Activated T-cell treated with anti-CD3 and anti-CD28 coated beads for 1 hour (primary cell): Measurements from ENCODE around the gene SKI.

Experiments
- DNase-seq: peaks from one replicate; pipeline ENCODE4 v3.0.0-alpha.2; 2020; ENCODE audit warnings: low read depth

SKI gene

DNA sequence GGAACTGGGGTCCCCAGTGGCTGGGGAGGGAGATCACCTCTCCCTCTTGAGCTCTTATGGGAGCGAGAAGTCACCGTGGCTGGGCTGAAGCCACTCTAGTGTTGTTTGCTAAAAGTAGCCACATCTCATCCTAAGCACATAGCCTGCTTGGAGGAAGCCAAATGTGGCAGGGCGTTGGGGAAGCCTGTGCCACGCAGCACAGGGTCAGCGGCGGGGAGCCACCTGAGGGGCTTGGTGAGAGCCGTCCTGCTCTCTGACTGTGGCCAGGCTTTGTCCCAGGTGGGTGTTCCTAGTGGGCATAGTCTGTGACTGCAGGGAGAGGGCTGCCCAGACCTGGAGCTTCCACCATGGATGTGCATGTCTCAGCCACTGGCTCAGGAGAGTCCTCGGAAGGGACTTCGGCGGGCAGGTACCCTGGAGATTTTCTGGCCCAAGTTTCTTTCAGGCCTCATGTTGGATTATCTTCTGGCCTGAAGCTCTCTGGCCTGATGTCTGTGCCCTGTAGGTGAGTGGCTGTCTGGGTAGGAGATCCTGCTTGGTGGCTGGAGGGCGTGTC, 124.3 kb downstream of the SKI start:
- DNase-seq, result no peak

DNA sequence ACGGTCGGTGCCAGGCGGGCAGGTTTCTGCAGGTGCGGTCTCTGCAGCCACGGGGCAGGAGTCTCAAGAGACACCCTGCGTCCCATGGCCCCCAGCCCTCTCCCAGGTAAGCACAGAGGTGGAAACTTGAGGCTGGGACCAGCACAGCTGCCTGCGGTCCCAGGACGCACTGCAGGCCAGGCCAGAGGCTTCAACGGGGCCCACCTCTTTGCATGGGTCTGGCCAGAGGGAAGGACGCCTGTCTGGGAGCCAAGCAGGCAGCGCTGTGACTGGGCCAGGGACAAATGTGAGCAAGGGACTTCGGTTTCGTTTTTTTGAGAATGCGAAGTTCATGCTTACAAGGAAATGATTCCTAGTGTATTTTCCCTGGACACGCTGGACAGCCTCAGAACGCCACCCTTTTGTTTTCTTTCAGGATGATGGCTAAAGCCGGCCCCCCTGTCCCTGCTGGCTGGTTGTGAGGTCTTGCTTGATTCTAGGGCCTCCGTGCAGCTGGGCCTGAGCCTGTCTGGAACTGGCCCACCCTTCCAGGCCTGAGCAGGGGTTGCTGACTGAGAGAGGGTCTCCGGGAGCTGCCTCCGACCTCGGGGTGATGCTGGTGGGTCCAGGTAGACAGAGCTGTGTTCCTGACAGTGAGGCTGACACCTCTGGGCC, 124.9 kb downstream of the SKI start:
- DNase-seq, result no peak

DNA sequence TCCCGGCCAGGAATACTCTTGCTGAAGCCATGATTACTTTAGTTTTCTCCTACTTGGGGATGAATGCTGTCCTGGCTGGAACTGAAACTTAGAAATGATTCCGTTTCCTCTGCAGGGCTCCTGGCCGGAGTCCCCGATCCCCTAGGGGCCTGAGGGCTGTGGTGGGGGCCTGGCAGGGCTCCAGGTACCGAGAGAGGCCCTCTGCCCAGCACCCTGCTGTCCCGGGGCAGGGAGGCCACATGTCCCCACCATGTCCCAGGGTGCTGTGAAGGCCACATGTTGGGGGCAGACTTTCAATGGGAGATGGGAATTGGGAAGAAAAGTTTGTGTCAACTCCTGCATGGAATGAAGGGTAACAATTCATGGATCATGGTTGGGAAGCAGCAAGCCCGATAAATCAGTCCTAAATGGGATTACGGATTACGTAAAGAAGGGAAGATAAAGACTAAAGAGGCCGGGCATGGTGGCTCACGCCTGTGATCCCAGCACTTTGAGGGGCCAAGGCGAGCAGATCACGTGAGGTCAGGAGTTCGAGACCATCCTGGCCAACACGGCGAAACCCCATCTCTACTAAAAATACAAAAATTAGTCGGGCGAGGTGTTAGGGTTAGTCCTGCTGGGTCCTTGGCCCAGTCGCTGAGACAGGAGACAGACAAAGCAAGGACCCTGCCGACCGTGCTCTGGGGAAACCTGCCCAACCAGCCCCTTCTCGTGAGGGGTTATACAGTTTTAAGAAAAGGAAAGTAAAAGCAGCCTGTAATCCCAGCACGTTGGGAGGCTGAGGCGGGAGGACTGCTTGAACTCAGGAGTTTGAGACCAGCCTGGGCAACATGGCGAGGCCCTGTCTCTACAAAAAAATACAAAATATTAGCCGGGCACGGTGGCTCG, 125.7 kb downstream of the SKI start:
- no peak for DNase-seq

DNA sequence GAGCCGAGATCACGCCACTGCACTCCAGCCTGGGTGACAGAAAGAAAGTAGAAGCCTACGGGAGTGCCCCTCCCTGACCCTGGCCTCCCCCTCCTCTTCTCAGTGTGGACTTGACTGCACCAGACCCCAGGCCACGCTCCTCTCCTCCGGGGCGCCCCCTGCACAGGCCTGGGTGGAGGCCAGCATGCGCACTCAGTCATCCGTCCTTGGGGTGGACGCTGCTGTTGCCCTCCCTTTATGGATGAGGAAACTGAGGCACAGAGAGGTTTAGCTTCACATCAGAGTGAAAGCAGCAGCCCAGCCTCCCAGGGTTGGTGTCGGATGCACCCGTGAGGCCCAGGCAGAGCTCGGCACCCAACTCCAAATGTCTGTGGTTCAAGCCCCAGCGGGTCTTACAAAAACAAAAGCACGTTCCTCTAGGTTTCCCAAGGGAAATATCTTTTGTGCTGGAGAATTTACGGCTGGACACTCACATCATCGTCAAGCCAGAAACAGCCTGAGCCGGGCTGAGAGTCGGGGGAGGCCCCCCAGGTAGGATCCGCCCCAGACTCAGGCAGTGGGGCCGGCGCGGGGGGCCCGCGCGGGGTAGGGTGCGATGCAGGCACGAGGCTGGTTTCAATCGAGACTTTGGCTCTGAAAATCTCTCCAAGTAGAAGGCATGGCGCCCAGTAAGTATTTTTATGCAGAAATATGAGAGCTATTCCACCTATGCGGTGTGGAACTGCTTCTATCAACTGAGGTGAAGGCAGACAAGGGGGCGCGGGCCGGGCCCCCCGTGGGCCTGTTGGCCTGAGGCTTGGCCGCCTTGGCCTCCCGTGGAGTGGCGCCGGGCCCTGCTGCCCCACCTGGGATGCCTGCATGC, 126.6 kb downstream of the SKI start:
- DNase-seq, result no peak

DNA sequence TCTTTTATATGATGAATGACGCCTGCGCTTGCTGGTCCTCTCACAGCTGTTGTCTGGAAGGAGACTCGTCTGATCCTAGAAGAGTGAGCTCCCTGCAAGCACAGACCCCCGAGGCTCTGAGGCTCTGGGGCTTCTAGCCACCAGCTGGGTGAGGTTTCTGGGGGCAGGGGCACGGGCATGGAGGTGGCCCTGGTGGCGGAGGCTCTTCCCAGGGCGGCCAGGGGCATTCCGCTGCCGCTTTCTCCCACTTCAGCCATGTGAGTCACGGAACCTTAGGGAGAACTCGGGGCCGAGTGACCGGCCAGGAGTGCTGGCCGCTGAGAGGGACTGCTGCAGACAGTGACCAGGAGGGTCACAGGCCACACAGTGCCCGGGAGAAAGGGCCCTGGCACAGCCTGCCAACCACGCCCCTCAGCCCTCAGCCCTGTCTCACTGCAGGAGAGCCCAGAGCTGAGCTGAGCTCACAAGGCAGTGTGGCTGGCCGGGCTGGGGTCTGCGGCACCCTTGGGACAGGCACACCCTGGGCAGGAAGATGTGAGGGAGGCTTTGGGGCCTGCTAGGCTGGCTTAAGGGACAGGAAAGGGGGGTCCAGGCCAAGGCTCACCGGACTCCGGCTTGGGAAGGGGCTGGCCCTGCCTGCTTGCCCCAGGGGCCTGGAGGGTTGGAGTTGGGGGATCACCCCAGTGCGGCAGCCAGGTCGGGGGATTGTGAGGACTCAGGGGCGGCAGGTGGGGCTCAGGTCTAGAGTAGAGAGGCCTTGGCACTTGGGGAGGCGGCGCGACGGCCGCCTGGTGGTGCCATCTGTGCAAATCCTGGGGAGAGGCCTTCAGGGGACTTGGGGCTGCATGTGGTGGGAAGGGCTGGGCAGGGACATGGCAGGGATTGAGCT, 127.5 kb downstream of the SKI start:
- DNase-seq, result no peak

DNA sequence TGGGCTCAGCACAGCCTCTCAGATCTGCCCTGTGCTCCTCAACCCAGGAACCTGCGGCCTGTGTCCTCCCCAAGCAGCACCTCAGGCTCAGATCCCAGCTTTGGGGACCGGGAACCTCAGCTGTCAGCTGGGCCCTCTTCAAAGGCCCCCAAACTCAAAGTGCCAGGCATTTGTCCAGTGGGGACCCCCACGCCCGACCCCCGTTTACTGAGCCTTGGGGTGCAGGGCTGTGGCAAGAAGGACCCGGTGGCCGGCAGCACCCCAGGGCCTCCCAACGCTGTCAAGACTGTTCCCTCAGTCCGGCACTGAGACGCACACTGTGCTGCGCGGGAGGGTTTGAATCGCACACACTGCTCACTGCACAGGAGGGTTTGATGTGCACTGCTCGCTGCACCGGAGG, 128.3 kb downstream of the SKI start:
- DNase-seq, result no peak

DNA sequence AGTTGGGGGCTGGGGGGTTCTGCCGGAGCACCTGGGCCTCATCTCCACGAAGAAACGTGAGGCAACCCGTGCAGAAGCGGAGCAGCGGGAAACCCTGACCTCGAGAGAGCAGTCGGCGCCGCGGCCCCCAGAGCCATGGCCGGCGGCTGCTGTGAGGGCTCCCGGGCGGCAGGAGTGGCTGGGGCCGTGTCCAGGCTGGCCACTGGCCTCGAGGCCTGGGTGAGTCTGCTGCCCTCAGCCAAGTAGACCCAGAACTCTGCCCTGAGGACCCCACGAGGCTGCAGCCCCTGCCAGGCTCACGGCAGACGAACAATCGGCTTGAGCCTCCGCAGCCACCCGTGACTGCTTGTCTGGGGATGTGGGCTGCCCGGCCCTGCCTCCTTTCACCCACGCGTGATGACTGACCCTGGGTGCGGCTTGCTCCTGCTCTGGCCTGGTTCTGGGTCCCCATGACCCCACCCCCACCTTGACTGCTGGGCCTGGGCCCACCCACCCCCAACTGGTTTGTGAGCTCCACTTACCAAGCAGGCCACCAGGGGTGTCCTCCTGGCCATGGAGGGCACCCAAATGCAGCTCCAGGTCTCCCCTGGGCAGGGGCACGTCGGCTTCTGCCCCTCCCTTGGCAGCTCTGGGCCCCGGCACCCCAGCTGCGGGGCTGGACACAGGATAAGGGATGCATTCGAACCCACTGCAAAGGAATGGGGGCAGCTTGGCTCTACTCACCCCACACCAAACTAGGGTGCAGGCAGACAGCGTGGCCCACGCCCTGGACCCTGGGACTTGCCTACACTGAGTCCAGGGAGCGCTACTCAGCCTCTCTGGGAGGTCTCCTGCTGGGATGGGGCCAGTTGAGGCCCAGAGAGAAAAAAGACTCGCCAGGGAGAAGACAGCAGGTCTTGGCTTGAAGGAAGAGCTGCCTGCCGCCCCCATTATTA, 129.1 kb downstream of the SKI start:
- DNase-seq, result no peak

DNA sequence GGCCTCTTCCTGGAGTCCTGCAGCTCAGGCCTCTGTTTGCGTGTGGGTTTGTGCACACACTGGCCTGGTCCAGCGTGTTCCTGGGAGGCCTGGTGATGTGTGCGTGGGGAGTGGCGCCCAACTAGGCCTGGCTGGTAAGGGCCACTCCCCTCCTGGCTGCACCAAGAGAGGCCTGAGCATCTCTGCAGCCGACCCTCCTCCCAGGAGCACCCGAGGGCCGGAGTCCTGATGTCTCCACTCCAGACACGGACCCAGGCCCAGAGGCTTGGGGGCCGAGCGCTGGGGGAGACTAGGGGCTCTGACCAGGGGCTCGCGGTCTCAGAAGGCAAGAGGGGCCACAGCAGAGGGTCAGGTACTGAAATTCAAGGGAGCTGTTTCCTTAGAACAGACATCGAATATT, 130.0 kb downstream of the SKI start:
- no peak for DNase-seq

DNA sequence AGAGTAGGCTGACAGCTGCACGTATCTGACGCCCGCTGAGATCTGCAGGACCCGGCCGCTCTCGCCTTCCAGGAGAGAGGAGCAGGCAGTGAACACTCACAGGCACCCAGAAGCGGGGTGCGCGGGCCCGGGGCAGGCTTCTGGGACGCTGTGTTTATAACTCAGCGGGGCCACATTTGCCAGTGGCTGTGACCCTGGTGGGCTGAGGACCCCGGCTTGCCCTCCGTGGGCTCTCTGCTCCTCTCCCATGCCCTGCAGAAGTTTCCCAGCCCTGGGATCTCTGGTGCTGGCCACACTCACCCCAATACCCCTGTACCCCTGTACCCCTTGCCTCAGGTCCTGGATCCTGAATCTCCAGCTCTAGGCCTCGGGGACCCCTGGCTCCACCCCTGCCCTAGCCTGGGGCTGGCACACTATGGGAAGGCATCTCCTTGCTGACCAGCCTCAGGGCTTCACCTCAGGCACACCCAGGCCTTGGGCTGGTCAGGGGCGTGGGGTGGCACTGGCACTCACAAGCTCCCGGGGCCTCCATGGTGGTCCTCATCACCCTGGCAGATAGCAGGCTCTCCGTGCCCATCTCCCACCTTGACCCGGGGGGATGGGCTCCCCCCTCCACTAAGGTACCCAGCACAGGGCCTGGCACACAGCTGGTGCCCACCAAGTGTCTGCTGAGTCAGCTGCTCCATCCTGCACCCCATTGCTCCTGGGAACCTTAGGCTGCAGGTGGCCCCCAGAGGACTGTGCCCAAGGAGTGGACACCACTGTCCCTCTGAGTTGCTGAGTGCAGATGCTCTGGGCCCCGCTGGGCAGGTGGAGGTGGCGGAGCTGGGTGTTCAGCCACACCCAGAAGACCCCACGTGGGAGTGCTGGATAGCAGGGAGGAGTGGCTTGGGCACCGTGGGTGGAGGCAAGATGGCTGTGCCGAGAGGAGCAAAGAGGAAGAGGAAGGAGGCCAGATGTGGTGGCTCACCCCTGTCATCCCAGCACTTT, 130.8 kb downstream of the SKI start:
- DNase-seq, result no peak
